Epidermal melanocyte (primary cell): Measurements from ENCODE around the gene ATP5F1A.

Experiments
- DNase-seq: peaks from one replicate; pipeline ENCODE4 v3.0.0; 2011; ENCODE audit warnings: low spot score; ENCODE audit not compliant: insufficient read length

Gene ATP5F1A

DNA sequence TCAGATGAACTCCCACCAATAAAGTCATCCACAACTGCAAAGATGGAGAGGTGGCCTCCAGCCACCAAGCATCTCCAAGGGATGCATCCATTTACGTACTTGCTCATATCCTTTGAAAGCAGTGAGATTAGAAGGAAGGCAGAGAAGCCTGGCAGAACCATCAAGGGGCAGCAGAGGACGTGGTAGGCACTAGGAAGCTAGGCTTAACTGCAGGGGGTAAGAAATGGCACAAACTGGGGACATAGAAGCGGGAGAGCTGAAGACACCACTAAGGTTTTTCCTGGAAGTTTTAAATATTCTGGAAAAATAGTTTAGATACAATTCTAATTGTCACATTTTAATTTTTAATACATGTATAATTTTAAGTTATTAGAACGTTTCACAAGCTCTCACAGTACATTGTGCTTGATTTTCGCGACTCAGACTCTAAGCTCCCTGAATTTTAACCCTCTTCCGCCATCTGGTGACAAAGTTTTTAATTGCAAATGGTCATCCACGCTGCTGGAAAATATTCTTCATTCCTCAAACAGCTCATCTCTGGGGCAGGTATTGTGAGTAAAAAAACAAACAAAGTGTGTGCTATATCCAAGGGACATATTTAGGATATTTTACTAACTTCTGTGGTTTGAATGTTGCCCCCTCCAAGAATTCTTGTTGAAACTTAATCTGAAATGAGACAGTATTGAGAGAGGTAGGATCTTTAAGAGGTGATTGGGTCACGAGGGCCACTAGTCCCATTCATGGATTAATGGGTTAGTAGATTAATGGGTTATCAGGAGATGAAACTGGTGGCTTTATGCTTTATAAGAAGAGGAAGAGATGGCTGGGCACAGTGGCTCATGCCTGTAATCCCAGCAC is 24.4 kb downstream of the ATP5F1A start:
- no peak for DNase-seq

DNA sequence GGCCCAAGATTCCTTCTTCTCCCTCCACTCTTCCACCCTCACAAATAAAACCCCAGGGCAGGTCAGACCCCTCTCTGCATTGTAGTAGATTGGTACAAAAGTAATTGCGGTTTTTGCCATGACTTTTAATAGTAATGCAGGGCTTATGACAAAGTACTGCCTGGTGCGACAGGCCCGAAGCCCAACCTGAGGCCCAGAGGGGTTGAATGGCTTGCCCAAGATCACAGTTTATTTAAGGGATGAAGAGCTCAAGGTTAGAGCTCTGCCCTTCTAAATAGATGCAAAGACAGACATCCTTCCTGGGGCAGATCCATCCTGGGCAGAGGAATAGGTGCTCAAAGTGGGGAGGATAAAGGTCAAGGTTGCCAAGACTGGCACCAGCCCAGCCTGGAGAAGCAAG is 25.1 kb downstream of the ATP5F1A start:
- no peak for DNase-seq

DNA sequence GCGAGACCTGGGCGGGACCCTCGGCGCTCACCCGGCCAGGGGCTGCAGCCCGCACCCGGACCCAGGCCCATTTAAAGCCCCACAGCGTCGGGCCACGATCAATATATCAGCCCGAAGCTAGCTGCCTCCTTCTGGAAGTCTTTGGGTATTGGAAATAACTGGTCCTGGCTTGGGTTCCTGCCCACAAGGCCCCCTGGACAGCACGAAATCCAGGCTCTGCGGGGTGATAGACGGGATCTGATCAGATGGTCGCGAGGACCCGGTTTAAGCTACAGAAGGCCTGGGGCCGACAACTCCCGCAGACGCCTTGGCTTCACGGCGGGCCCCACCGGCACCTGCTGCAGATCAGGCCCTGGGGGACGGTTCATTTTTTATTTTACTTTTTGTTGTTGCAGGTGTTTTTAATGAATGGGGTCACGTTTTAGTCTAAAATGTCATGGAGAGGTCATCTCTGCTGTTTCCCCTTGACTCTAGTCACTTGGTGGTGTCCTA is 25.7 kb downstream of the ATP5F1A start:
- DNase-seq, result no peak

DNA sequence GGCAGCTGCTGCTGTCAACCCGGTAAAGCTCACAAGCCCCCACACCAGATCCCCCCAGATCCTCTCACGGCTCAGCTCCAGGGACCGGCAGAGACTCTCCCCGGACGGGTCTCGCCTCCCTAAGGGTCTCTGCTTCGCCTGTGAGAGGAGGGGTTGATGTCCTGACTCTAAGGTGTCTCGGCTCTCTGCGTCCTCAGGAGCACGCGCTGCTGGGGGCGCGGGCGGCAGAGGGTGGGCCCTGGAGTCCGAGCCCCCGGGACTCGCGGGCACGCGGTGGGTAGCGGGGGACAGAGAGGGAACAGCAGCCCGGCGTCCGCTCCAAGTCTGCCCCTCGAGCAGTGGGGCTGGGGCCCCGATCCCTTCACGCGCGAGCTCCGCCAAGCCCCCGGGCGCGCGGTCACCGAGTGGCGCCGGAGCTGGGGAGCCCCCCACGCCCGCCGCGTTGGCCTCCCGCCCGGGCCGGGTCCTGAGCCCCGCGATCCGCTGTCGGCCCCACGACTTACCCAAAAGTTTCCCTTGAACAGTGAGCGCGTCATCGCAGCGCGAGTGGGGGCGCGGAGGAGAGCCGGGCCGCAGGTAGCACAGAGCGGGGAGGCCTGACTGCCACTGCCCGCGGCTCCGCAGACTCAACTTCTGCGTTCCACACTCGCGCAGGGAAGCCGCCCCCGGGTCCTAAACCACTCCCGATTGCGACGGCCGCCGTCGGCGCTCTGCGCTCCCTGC is 26.3 kb downstream of the ATP5F1A start, which contains the start of gene PSTPIP2:
Gene PSTPIP2, minus strand, starts transcription at position 608 of the 723 bp plus-strand sequence. Its CDS starts 72 bp downstream, at position 536.
- DNase-seq, result no peak

DNA sequence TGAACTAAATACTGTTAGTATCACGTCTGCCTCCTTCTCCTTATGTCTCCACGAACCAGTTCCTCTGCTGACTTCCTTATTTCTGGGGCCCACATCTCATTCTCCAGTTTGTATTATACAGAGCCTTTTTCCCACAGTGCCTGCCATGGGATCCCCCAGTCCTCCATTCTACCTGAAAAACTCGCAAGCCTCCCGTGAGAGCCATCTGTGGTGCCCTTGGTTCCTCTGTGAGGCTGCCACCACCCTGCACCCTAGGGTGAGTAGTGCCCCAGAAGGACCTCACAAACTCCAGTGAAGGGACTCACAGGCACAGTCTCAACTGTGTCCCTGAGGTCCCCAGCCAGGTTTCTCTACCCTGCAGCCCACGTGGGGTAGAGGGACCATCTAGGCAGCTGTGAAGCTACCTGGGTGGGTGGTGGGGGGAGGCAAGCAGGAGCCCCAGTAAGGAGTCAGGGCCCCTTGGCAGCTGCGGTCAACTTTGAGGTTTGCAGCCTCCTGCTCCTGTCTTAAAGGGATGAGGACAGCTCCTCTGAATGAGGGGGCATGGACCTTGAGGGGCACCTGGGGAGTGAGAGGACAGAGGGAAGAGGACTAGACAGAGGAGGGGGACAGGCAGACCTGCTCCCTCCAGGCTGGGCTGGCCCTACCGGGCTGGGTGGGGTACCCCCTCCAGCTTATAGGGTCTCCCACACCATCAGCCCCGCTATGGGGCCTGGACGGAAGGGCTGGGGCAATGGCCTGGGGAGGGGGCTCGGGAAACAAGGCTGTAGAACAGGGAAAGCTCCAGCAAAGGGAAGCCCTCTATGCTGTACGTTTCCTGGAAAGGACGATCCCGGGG is 27.1 kb downstream of the ATP5F1A start:
- no peak for DNase-seq

DNA sequence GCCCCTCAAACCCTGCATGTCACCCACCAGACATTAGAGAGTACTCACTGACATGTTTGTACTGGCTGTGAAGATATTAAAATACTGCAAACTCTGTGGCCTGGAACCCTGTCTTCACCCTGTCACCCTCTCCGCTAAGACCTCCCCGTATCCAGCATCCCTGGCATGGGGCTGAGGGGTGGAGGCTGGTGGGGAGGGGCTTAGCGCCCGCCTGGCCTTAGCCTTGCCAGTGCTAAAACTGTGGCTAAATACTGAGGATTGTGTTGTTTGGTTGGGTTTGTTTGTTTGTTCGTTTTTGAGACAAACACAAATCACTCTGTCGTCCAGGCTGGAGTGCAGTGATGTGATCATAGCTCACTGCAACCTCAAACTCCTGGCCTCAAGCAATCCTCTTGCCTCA is 27.9 kb downstream of the ATP5F1A start:
- DNase-seq, result no peak

DNA sequence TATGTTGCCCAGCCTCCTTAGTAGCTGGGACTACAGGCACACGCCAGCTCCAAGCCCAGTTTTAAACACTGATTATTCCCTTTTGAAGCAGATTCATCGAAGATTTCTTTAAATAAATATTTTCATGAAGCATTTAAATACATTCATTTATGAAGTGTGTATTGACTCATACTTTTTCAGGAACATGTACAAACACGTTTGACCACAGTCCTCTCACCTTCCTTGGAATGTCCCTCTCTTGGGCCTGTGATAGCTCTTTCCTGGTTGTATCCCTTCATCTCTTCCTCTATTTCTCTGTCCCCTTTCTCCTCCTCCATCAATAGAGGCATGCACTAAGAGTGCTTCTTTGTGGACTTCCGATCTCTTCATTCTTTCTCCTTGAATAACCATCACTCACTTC is 28.6 kb downstream of the ATP5F1A start:
- DNase-seq, result no peak

DNA sequence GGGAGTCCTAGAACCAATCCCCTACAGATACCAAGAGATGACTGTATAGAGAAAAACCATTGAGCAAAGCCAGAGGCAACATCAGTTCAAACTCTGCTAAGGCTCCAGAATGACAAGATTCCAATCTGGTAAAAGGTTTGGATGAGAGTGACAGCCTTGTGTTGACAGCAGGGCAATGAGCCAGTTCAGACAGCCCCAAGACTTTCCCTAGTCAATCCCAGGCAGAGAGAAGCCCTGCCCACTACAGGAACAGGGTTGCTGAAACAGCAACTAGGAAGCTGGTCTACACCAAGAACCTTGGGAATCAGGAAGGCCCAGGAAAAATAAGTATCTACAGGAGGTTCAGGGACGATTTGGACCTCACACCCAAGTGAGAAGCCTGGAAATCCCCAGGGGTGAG is 29.3 kb downstream of the ATP5F1A start:
- DNase-seq, result no peak

DNA sequence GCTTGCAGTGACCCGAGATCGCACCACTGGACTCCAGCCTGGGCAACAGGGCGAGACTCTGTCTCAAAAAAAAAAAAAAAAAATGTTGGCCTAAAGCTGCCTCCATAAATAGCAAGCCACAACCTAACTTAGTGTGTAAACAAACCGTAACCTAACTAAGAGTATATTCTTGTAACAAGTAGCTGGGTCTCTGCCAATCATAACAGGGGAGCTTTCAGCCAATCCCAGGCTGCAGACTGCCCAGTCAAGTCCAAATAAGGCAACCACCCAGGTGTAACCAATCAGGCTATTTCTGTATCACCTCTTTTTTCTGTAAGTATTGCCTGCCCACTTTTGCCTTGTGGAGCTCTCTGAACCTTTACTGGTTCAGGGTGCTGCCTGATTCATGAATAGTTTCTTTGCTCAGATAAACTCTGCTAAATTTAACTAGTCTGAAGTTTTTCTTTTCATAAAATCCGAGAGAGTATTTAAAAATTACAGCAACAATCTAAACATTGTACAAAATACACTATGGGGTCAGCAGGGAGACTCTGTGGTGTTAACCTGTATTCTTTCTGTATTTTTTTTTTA is 30.6 kb downstream of the ATP5F1A start:
- no peak for DNase-seq

DNA sequence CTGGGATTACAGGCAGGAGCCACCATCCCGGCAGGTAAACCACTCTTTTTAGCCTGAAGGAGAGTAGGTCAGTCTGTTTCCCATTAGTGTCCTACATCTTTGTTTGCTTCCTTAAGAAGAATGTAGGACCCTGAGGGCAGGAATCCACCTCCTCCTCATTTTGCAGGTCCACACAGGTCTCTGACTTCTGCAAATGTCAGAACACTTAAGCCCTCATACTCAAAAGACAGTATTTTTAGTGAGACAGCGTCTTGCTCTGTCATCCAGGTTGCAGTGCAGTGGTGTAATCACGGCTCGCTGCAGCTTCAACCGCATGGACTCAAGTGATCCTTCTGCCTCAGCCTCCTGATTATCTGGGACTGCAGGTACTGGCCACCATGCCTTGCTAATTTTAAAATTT is 35.3 kb downstream of the ATP5F1A start:
- no peak for DNase-seq

DNA sequence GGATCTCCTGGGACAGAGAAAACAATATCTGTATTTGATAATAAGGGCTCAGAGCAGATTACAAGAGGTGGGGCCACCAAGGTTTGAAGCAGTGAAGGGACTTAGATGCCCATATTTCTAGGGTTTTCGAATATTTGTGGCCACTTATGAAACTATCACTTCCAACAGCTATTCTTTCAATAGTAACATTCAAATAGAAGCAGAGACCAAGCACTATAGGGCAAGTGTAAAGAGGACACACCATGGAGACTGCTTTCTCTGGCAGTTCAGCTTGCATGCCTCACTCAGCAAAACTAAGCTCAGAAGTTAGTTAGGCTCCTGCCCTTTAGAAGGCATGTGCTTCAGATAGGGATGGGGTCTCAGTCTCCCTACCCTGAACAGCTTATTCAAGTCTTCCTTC is 36.3 kb downstream of the ATP5F1A start:
- no peak for DNase-seq

DNA sequence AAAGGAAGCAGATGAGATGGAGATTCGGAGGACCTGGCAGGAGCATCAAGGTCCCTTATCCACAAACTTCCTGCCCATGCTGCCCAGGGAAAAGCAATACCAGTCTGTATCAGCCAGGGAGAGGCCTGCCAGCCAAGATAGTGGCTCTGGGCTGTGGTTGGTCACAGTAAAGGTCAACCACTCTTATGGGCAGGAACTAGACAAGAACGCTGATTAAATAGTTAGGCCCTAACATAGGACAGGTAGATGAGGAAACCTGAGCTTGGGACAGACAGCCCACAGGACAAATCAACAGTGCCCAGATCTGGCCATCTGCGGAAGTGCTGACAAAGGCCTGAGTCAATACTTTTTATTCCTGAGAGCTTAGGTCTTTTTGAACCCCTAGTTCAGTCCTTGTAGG is 36.7 kb downstream of the ATP5F1A start:
- DNase-seq, result no peak

DNA sequence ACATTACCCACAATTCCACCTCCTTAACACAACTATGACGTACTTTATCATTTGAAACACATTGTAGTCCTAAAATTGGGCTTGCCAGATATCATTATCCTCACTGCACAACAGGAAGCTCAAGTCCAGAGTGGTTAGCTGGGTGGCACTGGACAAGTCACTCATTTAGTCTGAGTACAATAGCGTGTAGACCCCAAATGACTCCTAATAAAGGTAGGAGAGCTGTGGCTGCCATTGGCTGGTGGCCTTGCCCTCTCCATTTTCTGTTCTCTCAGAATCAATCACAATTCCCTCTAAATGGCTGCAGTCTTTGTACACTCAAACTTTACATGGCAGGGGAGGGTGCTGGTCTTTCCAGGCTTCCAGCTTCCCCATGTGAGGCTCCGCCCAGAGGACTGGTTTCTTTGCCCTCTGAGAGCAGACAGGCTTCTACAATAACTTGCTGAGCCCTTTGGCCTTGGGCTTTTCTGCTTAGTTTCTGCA is 37.7 kb downstream of the ATP5F1A start:
- DNase-seq, result no peak

DNA sequence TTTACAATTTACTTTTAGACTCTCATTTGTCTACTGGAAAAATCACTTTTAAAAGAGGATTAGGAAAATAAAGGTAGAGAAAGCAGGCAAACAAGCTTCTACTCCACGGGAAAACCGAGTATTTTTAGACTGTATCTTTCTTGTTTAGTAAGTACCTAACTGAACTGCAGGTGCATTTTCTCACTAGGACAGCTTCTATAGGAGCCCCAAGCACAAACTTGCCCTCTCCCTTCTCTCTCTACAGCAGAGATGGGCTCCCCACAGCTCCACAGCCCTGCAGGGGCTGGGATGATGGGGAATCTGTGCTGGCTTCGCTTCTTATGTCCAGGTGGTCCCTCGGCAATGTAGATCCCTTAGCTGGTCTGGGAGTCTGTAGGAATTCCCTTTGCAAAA is 42.3 kb downstream of the ATP5F1A start:
- no peak for DNase-seq

DNA sequence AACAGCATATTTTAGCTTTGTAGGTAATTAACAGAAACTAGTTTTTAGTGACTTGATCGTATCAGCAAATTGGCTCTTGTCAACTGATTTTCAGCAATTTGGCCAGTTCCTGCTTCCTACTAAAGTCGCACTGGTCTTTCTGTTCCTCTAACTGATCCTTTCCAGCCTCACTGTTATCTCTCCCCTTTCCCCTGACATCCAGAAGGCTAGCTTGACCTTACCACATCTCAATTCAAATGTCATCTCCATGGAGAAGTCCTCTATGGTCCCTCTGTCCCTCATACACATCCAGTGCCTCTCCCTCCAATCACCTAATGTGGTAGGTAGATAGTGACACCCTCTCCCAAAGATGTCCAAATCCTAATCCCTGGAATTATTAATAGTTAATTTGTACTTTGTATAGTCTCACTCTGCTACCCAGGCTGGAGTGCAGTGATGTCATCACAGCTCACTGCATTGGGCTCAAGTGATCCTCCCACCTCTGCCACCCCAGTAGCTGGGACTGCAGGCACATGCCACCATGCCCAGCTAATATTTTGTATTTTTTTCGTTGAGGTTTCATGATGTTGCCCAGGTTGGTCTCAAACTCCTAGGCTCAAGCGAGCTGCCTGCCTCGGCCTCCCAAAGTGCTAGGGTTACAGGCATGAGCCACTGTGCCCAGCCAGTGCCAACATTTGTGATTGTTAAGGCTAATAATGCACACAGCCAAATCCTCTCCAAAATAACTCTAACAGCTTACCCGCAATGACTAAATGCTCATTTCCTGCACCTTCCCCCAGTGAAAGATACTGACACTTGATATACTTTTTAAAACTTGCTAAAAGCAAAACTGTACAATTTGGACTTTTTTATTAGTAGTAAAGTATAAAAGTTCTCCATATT is 42.9 kb downstream of the ATP5F1A start:
- DNase-seq, result no peak

DNA sequence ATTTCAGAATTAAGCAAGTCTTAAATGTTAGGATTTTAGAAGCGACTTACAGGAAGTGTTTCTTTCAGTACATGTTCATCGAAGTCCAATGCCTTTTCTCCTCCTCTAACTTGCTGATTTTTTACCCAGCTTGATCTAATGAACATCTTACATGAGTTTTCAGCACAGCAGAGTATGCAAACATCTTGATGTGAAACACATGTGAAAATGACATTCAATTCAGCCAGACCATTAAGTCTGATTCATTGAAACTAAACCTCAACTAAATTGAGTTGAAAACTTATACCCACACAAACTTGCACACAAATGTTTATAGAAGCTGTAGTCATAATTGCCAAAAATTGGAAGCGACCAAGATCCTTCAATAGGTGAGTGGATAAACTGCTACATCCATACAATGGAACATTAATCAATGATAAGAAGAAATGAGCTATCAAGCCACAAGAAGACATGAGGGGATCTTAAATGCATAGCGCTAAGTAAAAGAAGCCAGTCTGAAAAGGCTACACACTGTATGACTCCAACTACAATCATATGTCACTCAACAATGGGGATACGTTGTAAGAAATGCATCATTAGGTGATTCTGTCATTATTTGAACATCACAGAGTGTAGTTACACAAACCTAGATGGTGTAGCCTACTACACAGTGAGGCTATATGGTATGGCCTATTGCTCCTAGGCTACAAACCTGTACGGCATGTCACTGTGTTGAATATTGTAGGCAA is 44.6 kb downstream of the ATP5F1A start:
- no peak for DNase-seq

DNA sequence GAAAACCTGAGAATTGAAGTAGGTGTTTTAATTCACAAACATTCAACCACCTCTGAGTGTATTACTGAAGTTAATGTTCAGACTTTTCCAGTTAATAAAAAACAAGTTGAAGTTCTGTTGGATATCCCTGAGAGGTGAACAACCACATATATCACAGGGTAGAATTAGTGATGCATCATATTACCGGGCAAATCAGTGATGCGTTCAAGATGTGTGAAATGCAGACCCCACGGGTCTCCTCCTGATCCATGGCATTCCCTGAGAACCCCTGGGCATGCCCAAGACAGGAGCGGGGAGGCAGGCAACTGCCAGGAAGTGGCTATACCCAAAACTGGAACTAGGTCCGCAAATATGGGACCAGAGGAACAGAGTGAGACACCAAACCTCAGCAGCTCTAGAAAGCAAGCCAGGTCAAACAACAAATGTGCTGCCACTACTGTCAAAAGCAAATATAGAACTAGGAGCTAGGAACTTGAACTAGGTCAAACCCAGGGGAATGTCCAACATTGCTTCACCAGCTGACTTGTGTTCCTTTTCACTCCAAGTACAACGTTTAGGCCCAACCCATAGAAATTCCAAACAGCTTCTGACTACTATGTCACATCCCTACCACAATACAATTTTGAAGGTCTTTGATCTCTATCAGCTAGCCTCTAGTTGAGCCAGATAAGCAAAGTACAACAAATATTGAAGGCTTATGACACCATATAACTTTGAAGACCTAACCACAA is 46.2 kb downstream of the ATP5F1A start:
- DNase-seq, result no peak

DNA sequence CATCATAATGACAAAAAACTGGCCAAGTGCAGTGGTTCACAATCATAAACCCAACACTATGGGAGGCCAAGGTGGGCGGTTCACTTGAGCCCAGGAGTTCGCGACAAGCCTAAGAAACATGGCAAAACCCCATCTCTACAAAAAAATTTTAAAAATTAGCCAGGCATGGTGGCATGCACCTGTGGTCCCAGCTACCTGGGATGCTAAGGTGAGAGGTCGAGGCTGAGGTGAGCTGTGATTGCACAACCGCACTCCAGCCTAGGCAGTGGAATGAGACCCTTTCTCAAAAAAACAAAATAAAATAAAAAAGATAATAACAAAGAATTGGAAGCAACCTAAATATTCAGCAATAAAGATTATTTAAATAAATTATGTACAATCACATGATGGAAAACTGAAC is 47.8 kb downstream of the ATP5F1A start:
- DNase-seq, result no peak

DNA sequence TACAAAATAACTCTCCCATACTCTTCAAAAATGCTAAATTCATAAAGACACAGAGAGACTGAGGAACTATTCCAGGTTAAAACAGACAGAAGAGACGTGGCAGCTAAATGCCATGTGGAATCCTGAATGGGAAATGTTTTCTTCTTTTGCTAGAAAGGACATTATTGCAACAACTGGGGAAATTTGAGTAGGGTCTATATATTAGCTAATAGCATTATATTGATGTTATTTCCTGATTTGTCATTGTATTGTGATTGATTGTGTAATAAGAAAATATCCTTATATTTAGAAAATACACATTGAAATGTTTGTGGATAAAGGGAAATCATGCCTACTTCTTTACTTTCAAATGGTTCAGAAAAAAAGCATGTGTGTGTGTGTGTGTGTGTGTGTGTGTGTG is 49.5 kb downstream of the ATP5F1A start:
- DNase-seq, result no peak
